T-helper 17 cell (primary cell): ENCODE results near the gene TNS4. TPM values are rescaled to one million over a fixed set of nuclear protein-coding genes. Genes with fewer than 3 reads are reported as not detected.

Experiments used
- ATAC-seq: fragments of 150-1000 bp; cut with Tn5 transposase; 2 replicates; pipeline ENCODE4 v1.10.0; 2021; ENCODE audit warnings: mild to moderate bottlenecking, moderate library complexity
- DNase-seq, 3 donors: peaks; one replicate each; pipeline versions ENCODE4 v3.0.0 to v3.0.0-alpha.2; 2020 to 2021
- H3K9me3 ChIP-seq: one replicate; pipeline ENCODE4 v1.7.0; 2013; ENCODE audit warnings: low read length, mild to moderate bottlenecking; ENCODE audit not compliant: control insufficient read depth, poor library complexity, severe bottlenecking
- H3K27ac Mint-ChIP-seq: one replicate; pipeline ENCODE4 v1.8.0; 2022; ENCODE audit warnings: mild to moderate bottlenecking, moderate library complexity, mixed read lengths
- H3K27me3 Mint-ChIP-seq: one replicate; pipeline ENCODE4 v1.8.0; 2022; ENCODE audit warnings: mixed read lengths
- H3K36me3 Mint-ChIP-seq: one replicate; pipeline ENCODE4 v1.8.0; 2022; ENCODE audit warnings: low read depth, mixed read lengths
- H3K4me1 Mint-ChIP-seq: one replicate; pipeline ENCODE4 v1.8.0; 2022; ENCODE audit warnings: mild to moderate bottlenecking, mixed read lengths
- H3K4me3 Mint-ChIP-seq: one replicate; pipeline ENCODE4 v1.8.0; 2022; ENCODE audit warnings: mild to moderate bottlenecking, moderate library complexity, mixed read lengths
- total RNA-seq, 4 donors: library from RNA in 2 of 4; stranded (reverse) in 2 of 4; gene quantifications; one replicate each; pipeline ENCODE4 v1.2.3 and lab custom pipeline; 2022 to 2026

Gene TNS4
- total RNA-seq, 2 donors from 2014 or later, result 0.77 to 1.7 TPM

DNA sequence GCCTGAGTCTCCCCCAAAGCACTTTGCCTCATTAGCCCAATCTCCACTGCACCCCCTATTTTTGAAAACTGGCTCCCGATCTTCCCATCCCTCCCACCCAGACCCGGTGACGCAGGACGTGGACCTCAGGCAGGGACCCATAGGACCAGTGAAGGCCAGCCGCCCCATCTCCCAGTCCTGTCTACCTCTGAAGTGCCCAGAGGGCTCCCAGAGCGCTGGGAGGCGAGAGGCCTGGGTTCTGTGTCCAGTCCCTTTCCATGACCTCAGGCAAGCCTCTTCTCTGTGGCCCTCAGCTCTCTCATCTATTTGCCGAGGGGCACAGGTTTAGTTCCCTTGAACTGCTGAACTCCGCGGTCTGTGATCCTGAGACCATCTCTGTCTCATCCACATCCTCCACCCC, 714 bp downstream of the TNS4 start:
- peaks cover 7% of the 10 kb centered on the region for H3K4me1 Mint-ChIP-seq
- H3K27ac Mint-ChIP-seq, result no peak overlapping the region
- no peaks in the 10 kb centered on the region for H3K9me3 ChIP-seq
- peaks cover 6% of the 10 kb centered on the region for H3K36me3 Mint-ChIP-seq
- H3K27me3 Mint-ChIP-seq, result no peaks in the 10 kb centered on the region
- ATAC-seq (no peak), DNase-seq (no peak)
- no peak overlapping the region for H3K4me3 Mint-ChIP-seq

DNA sequence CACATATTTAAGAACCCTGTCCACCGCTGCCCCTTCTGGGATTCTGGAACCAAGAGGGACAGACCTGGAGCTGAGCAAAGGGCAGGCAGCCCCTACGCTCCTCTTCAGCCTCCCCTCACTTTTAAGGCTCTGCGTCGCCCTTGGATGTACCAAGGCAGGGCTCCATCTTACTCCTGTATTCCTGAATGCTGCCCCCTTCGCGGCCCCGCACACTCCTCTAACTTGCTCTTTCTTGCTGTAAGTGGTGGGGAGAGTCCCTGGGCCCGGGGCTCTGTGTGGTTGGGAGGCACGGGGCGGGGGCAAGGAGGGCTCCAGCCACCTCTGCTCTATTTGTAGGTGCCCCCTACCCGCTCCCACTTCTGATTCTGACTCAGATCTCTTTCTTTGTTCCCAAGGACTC, 1.2 kb downstream of the TNS4 start:
- Mint-ChIP-seq H3K27me3 (no peaks in the 10 kb centered on the region), H3K4me3 (no peak overlapping the region), H3K36me3 (peaks cover 6% of the 10 kb centered on the region), H3K4me1 (peaks cover 5% of the 10 kb centered on the region), H3K27ac (no peak overlapping the region)
- no peak for DNase-seq
- no peak for ATAC-seq
- H3K9me3 ChIP-seq, result no peaks in the 10 kb centered on the region

DNA sequence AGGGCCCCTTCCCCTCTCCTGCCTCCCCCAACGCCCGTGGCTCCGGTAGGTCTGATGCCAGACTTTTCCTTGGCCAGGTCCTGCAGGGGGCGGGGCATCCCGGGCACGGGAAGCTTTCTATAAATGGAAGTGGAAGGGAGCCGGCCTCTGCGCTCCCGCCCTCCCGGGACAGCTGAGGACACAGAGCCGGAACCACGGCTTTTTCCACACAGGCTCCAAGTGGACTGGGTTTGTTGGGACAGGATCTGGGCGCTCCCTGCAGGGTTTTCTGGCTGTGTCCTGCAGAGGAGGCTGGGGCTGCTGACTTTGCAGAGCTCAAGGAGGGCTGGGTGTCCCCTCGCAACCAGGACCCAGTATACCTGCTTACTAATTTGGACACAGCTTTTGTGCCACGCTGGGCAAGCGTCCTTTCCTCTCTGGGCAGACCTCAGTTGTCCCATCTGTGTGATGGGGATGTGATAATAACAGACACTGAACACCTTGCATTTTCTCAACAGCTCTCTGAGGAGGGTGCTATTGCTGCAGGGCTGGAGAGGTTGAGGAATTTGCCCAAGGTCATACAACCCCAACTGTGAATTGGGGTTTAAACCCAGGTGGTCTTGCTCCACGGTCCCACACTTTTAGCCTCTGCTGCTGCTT, 1.8 kb downstream of the TNS4 start:
- DNase-seq (no peak), ATAC-seq (no peak)
- no peaks in the 10 kb centered on the region for H3K27me3 Mint-ChIP-seq
- peaks cover 6% of the 10 kb centered on the region for H3K36me3 Mint-ChIP-seq
- H3K9me3 ChIP-seq, result no peaks in the 10 kb centered on the region
- no peak overlapping the region for H3K4me3 Mint-ChIP-seq
- peaks cover 5% of the 10 kb centered on the region for H3K4me1 Mint-ChIP-seq
- no peak overlapping the region for H3K27ac Mint-ChIP-seq

DNA sequence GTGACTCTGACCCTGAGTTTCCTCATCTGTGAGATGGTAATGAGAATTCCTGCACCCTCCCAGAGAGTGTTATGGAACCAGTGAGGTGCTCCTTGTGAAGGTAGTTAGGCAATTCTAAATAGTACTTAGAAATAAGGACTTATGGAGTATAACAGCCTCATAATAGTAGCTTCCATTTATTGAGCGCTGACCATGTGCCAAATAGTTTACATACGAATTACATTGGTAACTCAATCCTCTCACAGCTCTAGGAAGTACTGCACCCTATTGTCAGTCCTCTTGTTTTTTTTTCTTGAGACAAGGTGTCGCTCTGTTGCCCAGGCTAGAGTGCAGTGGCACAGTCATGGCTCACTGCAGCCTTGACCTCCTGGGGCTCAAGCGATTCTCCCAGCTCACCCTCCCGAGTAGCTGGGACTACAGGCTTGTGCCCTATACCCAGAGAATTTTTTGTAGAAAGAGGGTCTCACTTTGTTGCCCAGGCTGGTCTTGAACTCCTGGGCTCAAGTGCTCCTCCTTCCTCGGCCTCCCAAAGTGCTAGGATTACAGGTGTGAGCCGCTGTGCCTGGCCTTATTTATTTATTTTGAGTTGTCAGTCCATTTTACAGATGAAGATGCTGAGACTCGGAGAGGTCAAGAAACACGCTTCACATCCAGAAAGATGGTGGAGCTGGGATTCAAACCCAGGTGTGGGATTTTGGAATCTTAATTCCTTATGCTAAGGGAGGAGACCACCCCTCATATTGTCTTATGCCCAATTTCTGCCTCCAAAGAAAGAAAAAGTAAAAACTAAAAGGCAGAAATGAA, 2.9 kb downstream of the TNS4 start:
- DNase-seq, result no peak
- H3K4me1 Mint-ChIP-seq, result peaks cover 5% of the 10 kb centered on the region
- H3K4me3 Mint-ChIP-seq, result no peak overlapping the region
- H3K27ac Mint-ChIP-seq, result no peak overlapping the region
- no peak for ATAC-seq
- no peaks in the 10 kb centered on the region for H3K27me3 Mint-ChIP-seq
- peaks cover 6% of the 10 kb centered on the region for H3K36me3 Mint-ChIP-seq
- H3K9me3 ChIP-seq, result no peaks in the 10 kb centered on the region

DNA sequence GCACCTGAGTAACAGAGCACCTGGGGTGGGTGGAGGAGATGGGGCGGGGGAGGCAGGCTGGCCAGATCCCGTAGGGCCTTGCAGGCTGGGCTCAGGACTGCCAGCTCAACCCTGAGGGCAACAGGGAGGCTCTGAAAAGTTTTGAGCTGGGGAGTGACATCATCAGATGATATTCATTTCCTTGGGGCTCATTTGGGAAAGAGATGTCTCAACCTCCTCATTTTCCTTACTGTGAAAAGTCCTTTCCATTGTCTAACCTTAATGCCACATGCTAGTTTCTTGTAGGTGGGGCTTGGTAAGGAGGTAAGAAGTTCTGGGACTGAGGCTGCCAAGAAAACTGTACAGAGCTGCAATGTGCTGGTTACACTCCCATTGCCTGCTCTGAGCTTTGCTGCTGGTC, 3.7 kb downstream of the TNS4 start:
- no peak for DNase-seq
- ATAC-seq, result no peak
- Mint-ChIP-seq H3K27me3 (no peaks in the 10 kb centered on the region), H3K4me3 (no peak overlapping the region), H3K27ac (peak overlapping the region; percentile 27), H3K36me3 (peaks cover 6% of the 10 kb centered on the region), H3K4me1 (peaks cover 3% of the 10 kb centered on the region)
- no peaks in the 10 kb centered on the region for H3K9me3 ChIP-seq

DNA sequence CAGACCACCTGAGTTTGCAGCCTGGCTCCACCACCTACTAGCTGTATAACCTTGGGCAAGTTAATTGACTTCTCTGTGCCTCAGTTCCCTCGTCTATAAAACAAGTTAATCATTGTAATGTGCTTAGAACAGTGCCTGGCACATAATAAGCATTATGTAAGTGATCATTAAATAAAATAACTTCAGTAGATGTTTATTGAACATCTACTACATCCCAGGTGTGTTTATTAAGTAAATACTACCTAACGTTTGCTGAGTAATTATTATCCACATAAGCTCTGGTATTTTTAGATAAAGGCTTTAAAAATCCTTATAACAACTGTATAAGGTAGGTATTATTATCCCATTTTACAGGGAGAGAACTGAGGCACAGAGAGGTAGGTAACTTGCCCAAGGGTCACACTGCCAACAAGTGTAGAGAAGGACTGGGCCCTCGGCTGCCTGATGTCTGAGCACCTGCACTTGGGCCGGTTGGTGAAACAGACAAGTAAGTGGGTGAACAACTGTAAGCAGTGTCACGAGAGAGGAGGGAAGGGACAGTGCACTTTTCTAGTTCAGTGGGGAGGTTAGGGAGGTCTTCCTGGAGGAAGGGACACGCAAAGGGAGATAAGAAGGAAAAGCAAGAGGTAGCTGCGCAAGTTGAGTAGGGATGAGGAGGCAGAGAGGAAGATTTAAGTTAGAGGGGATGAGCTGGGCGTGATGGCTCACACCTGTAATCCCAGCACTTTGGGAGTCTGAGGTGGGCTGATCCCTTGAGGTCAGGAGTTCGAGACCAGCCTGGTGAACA, 4.6 kb downstream of the TNS4 start:
- ATAC-seq, result no peak
- Mint-ChIP-seq H3K36me3 (peaks cover 6% of the 10 kb centered on the region), H3K27me3 (no peaks in the 10 kb centered on the region), H3K4me3 (no peak overlapping the region), H3K27ac (peak overlapping the region; percentile 27), H3K4me1 (peaks cover 3% of the 10 kb centered on the region)
- no peak for DNase-seq
- H3K9me3 ChIP-seq, result no peaks in the 10 kb centered on the region

DNA sequence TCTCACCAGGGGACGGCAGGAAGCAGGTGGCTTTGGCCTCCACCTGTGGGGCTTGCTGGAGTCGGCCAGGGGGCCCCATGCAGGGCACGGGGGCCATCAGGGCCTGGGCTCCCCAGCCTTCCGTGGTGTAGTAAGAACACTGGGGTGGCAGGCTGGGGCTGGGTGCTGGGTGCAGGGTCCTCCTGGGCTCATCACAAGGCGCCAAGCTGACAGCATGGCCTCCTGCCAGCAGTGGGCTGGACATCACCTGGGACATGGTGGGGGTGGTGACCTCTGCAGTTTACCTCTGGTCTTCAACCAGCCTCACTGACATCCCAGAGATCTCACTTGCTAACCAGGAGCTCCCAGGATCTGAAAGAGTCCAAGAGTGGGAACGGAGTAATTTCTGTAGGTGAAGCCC, 5.3 kb downstream of the TNS4 start:
- no peak for ATAC-seq
- no peak overlapping the region for H3K4me3 Mint-ChIP-seq
- H3K9me3 ChIP-seq, result no peaks in the 10 kb centered on the region
- H3K36me3 Mint-ChIP-seq, result peaks cover 6% of the 10 kb centered on the region
- H3K27me3 Mint-ChIP-seq, result no peaks in the 10 kb centered on the region
- no peak overlapping the region for H3K27ac Mint-ChIP-seq
- peaks cover 5% of the 10 kb centered on the region for H3K4me1 Mint-ChIP-seq
- no peak for DNase-seq

DNA sequence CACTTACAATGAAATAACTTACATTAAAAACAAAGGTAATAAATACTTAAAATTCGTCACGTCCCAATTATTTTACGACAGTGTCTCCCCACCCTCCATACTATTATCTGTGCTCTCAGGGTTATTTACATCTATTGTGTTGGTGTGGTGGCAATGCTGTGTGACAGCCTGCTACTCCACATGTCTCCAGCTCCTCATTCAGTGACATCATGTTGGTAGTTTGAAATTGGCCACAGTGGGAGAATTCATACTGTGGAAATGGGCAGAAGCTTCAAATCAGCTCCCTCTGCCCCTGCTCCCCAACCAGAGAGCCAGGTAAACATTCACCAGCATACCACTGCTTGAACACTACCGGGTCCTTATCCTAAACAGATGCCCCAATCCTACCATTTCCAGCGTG, 6.3 kb downstream of the TNS4 start:
- DNase-seq, result no peak
- Mint-ChIP-seq H3K4me1 (peaks cover 14% of the 10 kb centered on the region), H3K4me3 (no peak overlapping the region), H3K27ac (no peak overlapping the region), H3K27me3 (no peaks in the 10 kb centered on the region), H3K36me3 (peaks cover 3% of the 10 kb centered on the region)
- ATAC-seq, result no peak
- H3K9me3 ChIP-seq, result no peaks in the 10 kb centered on the region

DNA sequence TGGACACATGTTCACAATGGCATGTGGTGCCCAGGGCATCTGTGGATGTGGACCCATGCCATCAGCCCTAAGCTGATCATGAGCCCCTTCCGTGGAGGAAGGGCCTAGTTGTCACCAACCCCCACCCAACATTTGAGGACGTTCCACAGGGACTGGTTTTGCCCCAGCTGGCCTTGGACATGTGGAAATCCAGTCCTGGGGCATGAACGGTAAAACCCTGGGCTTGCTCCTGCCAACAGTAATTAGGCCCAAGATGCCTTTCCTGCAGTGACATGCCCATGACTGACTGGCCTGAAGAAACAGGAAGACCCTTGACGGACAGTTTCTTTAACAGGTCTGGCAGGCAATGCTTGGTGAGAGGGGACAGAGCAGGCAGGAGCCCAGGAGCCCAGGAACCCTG, 7.7 kb downstream of the TNS4 start:
- Mint-ChIP-seq H3K4me1 (peaks cover 14% of the 10 kb centered on the region), H3K27me3 (no peaks in the 10 kb centered on the region), H3K27ac (no peak overlapping the region), H3K36me3 (peaks cover 3% of the 10 kb centered on the region), H3K4me3 (no peak overlapping the region)
- ATAC-seq (no peak), DNase-seq (no peak)
- H3K9me3 ChIP-seq, result no peaks in the 10 kb centered on the region

DNA sequence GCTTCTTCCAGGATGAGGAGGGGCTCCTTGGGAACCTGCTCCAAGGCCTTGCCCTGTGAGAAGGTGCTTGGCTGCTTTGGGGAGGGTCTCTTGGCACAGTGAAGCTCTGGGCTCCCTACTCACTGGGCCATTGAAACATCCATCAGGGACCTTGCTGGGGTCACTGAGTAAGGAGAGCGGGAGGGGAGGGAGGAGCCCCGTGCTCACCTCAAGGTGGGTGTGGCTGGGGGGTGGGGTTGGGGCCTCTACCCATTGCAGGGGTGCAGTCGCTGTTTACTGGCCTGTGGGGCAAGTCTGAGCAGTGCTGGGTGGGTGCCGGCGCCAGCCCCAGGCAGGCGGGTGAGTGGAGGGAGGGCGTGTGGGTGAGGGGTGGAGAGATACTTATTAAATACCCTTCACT, 9.9 kb downstream of the TNS4 start:
- no peak for DNase-seq
- no peak overlapping the region for H3K4me3 Mint-ChIP-seq
- H3K27me3 Mint-ChIP-seq, result no peaks in the 10 kb centered on the region
- no peak overlapping the region for H3K27ac Mint-ChIP-seq
- H3K4me1 Mint-ChIP-seq, result peaks cover 22% of the 10 kb centered on the region
- H3K9me3 ChIP-seq, result no peaks in the 10 kb centered on the region
- H3K36me3 Mint-ChIP-seq, result no peaks in the 10 kb centered on the region
- no peak for ATAC-seq

DNA sequence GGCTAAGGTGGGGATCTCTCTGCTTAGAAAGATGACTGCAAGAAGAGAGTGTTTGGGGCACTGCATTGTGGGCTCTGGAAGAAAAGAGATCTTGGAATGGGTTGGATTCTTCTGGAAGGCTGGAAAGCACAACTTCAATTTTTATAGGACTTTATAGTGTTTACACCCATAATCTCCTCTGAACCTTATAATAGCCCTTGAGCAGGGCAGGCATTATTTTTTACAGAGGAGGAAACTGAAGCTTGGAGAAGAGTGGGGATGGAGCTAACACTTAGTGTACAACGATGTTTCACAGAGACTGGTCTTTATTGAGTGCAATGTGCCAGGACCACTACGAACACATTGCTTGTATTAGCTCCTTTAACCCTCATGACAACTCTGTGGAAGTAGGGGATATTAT, 10.4 kb downstream of the TNS4 start:
- Mint-ChIP-seq H3K4me1 (peaks cover 27% of the 10 kb centered on the region), H3K27me3 (no peaks in the 10 kb centered on the region)

DNA sequence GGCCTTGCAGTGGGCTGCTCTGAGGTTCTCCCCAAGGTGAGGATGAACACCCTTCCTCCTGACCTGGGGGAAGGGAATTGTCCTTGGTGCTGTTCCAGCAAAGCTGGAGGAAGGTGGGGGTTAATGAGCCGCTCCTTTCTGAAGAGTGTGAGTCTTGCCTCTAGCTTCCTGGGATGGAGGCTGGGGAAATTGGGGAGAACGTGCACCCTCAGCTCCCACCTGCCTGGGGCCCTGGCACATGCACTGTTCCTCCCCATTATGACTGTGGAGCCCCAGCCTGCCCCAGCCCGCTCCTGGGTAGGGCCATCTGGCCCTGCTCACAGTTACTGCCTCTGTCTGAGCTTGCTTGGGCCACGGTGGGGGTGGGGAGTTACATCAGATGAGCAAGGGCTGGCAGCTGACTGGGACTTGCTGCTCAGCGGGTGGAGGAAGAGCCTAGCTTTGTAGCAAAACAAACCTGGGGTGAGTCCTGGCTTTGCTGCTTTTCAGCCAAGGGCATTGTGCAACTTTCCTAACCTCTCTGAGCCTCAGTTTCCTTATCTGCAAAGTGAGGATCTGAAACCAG, 11.1 kb downstream of the TNS4 start:
- no peaks in the 10 kb centered on the region for H3K27me3 Mint-ChIP-seq
- ATAC-seq (no peak), DNase-seq (no peak)
- peak overlapping the region; percentile 78 for H3K27ac Mint-ChIP-seq
- H3K9me3 ChIP-seq, result no peaks in the 10 kb centered on the region
- H3K36me3 Mint-ChIP-seq, result no peaks in the 10 kb centered on the region
- peaks cover 28% of the 10 kb centered on the region for H3K4me1 Mint-ChIP-seq
- no peak overlapping the region for H3K4me3 Mint-ChIP-seq

More for the DNA sequence above, 10.4 kb downstream of the TNS4 start:
- ATAC-seq (no peak), DNase-seq (no peak)
- no peaks in the 10 kb centered on the region for H3K9me3 ChIP-seq
- no peak overlapping the region for H3K4me3 Mint-ChIP-seq
- no peaks in the 10 kb centered on the region for H3K36me3 Mint-ChIP-seq
- peak overlapping the region; percentile 78 for H3K27ac Mint-ChIP-seq

DNA sequence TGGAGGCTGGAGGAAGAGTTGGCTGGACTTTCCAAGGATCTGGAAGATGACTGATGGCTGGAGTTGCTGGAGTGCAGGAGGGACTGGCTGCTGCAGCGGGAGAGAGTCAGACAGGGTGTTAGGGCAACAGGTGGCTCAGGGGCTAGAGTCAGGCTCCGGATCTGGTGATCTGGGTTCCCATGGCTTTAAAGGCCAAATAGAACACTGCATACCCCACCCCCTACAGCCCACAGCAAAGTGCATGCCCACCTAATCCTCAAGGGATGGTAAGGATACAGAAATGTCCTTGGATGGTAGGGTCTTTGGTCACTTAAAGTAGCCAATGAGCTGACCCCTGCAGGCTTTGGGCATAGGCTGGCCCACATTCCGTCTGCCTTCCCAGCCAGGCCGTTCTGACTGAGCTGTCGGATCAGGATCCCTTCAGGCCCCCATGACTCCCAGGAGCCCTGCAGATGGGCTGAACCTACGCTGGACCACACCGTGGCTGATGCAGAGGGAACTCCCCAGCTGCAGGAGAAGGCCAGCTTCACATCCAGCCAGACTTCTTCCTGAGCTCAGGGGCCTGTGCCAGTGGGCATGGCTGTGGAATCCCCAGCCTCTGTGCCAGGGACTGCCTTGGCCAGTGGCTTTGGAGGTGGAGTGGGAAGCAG, 13.9 kb downstream of the TNS4 start:
- DNase-seq (no peak), ATAC-seq (no peak)
- Mint-ChIP-seq H3K4me3 (no peak overlapping the region), H3K27ac (peak overlapping the region; percentile 96), H3K36me3 (no peaks in the 10 kb centered on the region), H3K27me3 (no peaks in the 10 kb centered on the region), H3K4me1 (peaks cover 38% of the 10 kb centered on the region)
- H3K9me3 ChIP-seq, result no peaks in the 10 kb centered on the region
